Measurements from ENCODE around the gene MUC12.

MUC12 gene

GRCh38 chr7:100959894-100960293, 9.5 kb upstream of the MUC12 start:
- DNase-seq (ENCODE audit: low spot score): no peak
- in situ Hi-C loops (cut with MboI; ENCODE audit: low sequenced_read_pairs, unreplicated experiment): loop anchor here (10.0 kb wide), 1 partner anchor 55 kb away; no protein-coding TSS in a partner anchor
- TF ChIP-seq CTCF (IDR thresholded peaks at IDR 0.05; ENCODE audit: borderline replicate concordance, control extremely low read depth, extremely low read depth, insufficient read depth, missing control alignments): no peak

- in situ Hi-C loops (cut with MboI; ENCODE audit: low sequenced_read_pairs, unreplicated experiment): no loop called here
- no peak for TF ChIP-seq CTCF (IDR thresholded peaks at IDR 0.05; ENCODE audit: borderline replicate concordance, control extremely low read depth, extremely low read depth, insufficient read depth, missing control alignments)
- DNase-seq (ENCODE audit: low spot score): no peak
These were observed 6.8 kb upstream of the MUC12 start for GRCh38 chr7:100962537-100962936.

- in situ Hi-C loops (cut with MboI; ENCODE audit: low sequenced_read_pairs, unreplicated experiment): no loop called here
- TF ChIP-seq CTCF (IDR thresholded peaks at IDR 0.05; ENCODE audit: borderline replicate concordance, control extremely low read depth, extremely low read depth, insufficient read depth, missing control alignments): no peak
- peak; percentile 29 for DNase-seq (ENCODE audit: low spot score)
These were observed 6.0 kb upstream of the MUC12 start for GRCh38 chr7:100963386-100963785.

- TF ChIP-seq CTCF (IDR thresholded peaks at IDR 0.05; ENCODE audit: borderline replicate concordance, control extremely low read depth, extremely low read depth, insufficient read depth, missing control alignments): no peak
- no peak for DNase-seq (ENCODE audit: low spot score)
- in situ Hi-C loops (cut with MboI; ENCODE audit: low sequenced_read_pairs, unreplicated experiment): no loop called here
These were observed 5.5 kb upstream of the MUC12 start for GRCh38 chr7:100963874-100964273.

- in situ Hi-C loops (cut with MboI; ENCODE audit: low sequenced_read_pairs, unreplicated experiment): loop anchor here (5.0 kb wide), 1 partner anchor 93 kb away; no protein-coding TSS in a partner anchor
- peak; percentile 41 for DNase-seq (ENCODE audit: low spot score)
- peak; percentile 0 for TF ChIP-seq CTCF (IDR thresholded peaks at IDR 0.05; ENCODE audit: borderline replicate concordance, control extremely low read depth, extremely low read depth, insufficient read depth, missing control alignments)
These were observed 4.7 kb upstream of the MUC12 start for GRCh38 chr7:100964630-100965029.

- no peak for TF ChIP-seq CTCF (IDR thresholded peaks at IDR 0.05; ENCODE audit: borderline replicate concordance, control extremely low read depth, extremely low read depth, insufficient read depth, missing control alignments)
These were observed 4.2 kb upstream of the MUC12 start for GRCh38 chr7:100965045-100965722.

More at GRCh38 chr7:100965045-100965722, 4.2 kb upstream of the MUC12 start:
- in situ Hi-C loops (cut with MboI; ENCODE audit: low sequenced_read_pairs, unreplicated experiment): loop anchor here (5.0 kb wide), 1 partner anchor 92 kb away; no protein-coding TSS in a partner anchor
- peak; percentile 55 for DNase-seq (ENCODE audit: low spot score)
